Measurements from ENCODE around the gene PLAAT5. TPM values are rescaled to one million over a fixed set of nuclear protein-coding genes. Genes with fewer than 3 reads are reported as not detected.
"Not testable (repeated sequence)": the region's sequence is repeated elsewhere in the genome, so short reads cannot be mapped to it uniquely, and the experiment has no call there.

The PLAAT5 gene
- total RNA-seq, 1 experiment from 2014 or later, result 2.3 TPM

DNA sequence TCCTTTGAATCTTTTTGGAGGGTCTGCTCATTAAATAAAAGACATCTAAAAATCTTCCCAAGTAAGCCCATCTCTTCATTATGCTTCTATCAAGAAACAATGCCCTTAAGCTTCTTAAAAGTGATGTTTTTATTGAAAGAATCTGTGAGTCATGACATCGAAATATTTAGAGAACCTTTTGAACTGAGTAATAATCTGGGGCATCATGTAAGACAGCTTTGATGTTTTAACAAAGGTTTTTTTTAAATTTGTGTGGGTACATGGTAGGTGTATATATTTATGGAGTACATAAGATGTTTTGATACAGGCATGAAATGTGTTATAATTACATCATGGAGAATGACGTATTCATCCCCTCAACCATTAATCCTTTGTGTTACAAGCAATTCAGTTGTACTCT is 46.8 kb downstream of the PLAAT5 start:
- H3K36me3 ChIP-seq (ENCODE audit: control insufficient read depth, insufficient read depth, low read length), result no peaks in the 10 kb centered on the region
- intact Hi-C loops (cut with micrococcal nuclease; ENCODE audit: unreplicated experiment), result no loop called here
- POLR2A ChIA-PET, result no interaction called here
- Mint-ChIP-seq H3K36me3 (ENCODE audit: insufficient read depth, unreplicated experiment) (no peaks in the 10 kb centered on the region), H3K4me1 (ENCODE audit: low read depth, unreplicated experiment) (no peaks in the 10 kb centered on the region), H3K4me3 (ENCODE audit: unreplicated experiment) (no peak overlapping the region), H3K9me3 (ENCODE audit: unreplicated experiment) (peaks cover 10% of the 10 kb centered on the region), H3K27me3 (ENCODE audit: insufficient read depth, unreplicated experiment) (no peaks in the 10 kb centered on the region), H3K27ac (ENCODE audit: unreplicated experiment) (no peak overlapping the region)
- CTCF ChIA-PET, result no interaction called here
- no peaks in the 10 kb centered on the region for H3K27me3 ChIP-seq (replicated peaks; ENCODE audit: control insufficient read depth, insufficient read depth, low read length)
- H3K4me1 ChIP-seq, result no peaks in the 10 kb centered on the region
- H3K9me3 ChIP-seq, result no peaks in the 10 kb centered on the region
- no peak overlapping the region for H3K4me3 ChIP-seq (ENCODE audit: low read depth, low read length)
- TF ChIP-seq, protein P1, sequence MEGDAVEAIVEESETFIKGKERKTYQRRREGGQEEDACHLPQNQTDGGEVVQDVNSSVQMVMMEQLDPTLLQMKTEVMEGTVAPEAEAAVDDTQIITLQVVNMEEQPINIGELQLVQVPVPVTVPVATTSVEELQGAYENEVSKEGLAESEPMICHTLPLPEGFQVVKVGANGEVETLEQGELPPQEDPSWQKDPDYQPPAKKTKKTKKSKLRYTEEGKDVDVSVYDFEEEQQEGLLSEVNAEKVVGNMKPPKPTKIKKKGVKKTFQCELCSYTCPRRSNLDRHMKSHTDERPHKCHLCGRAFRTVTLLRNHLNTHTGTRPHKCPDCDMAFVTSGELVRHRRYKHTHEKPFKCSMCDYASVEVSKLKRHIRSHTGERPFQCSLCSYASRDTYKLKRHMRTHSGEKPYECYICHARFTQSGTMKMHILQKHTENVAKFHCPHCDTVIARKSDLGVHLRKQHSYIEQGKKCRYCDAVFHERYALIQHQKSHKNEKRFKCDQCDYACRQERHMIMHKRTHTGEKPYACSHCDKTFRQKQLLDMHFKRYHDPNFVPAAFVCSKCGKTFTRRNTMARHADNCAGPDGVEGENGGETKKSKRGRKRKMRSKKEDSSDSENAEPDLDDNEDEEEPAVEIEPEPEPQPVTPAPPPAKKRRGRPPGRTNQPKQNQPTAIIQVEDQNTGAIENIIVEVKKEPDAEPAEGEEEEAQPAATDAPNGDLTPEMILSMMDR (IDR thresholded peaks at IDR 0.05; ENCODE audit: insufficient read depth in 1 of 2, low read depth in 1 of 2, low read length in 1 of 2, severe bottlenecking in 1 of 2, unreplicated experiment in 1 of 2), result no peak
- BruUV-seq (replicated peaks), result no TSS peak
- no peak for DNase-seq

DNA sequence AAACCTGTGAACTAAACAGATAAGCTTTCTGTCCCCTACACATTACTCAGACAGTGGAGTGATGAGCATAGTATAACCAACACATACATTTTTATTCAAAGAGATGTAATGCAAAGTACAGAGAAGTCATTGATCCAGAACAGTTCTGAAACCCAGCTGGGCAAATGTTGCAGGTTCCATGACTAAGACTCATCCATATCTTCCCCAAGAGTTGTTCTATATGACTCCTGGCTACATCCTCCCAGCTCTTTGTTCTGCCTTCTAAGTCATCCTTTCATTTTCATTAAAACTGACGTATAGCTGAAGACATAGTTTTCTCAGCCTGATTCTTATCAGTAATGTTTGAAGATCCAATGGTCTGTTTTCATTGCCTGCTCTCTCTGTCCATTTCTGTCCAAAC is 47.3 kb downstream of the PLAAT5 start:
- Histone ChIP-seq H3K27me3 (replicated peaks; ENCODE audit: control insufficient read depth, insufficient read depth, low read length) (no peaks in the 10 kb centered on the region), H3K9me3 (no peaks in the 10 kb centered on the region), H3K4me3 (ENCODE audit: low read depth, low read length) (no peak overlapping the region), H3K4me1 (no peaks in the 10 kb centered on the region), H3K36me3 (ENCODE audit: control insufficient read depth, insufficient read depth, low read length) (no peaks in the 10 kb centered on the region)
- ChIA-PET POLR2A (no interaction called here), CTCF (no interaction called here)
- no TSS peak for BruUV-seq (replicated peaks)
- Mint-ChIP-seq H3K4me3 (ENCODE audit: unreplicated experiment) (no peak overlapping the region), H3K27ac (ENCODE audit: unreplicated experiment) (no peak overlapping the region), H3K27me3 (ENCODE audit: insufficient read depth, unreplicated experiment) (no peaks in the 10 kb centered on the region), H3K4me1 (ENCODE audit: low read depth, unreplicated experiment) (no peaks in the 10 kb centered on the region), H3K36me3 (ENCODE audit: insufficient read depth, unreplicated experiment) (no peaks in the 10 kb centered on the region), H3K9me3 (ENCODE audit: unreplicated experiment) (peaks cover 10% of the 10 kb centered on the region)
- intact Hi-C loops (cut with micrococcal nuclease; ENCODE audit: unreplicated experiment), result no loop called here
- TF ChIP-seq, protein P1 (IDR thresholded peaks at IDR 0.05; ENCODE audit: insufficient read depth in 1 of 2, low read depth in 1 of 2, low read length in 1 of 2, severe bottlenecking in 1 of 2, unreplicated experiment in 1 of 2), result no peak
- no peak for DNase-seq

DNA sequence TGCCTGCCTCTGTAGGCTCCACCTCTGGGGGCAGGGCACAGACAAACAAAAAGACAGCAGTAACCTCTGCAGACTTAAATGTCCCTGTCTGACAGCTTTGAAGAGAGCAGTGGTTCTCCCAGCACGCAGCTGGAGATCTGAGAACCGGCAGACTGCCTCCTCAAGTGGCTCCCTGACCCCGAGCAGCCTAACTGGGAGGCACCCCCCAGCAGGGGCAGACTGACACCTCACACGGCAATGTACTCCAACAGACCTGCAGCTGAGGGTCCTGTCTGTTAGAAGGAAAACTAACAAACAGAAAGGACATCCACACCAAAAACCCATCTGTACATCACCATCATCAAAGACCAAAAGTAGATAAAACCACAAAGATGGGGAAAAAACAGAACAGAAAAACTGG is 55.1 kb downstream of the PLAAT5 start:
- peak overlapping the region; percentile 95 for H3K27ac Mint-ChIP-seq (ENCODE audit: unreplicated experiment)
- H3K4me3 ChIP-seq (ENCODE audit: low read depth, low read length), result peak overlapping the region; percentile 7; the same call in 1 of the 2 replicates
- CTCF ChIA-PET; H3K9me3 ChIP-seq; H3K36me3 Mint-ChIP-seq (ENCODE audit: insufficient read depth, unreplicated experiment); H3K36me3 ChIP-seq (ENCODE audit: control insufficient read depth, insufficient read depth, low read length); H3K4me1 ChIP-seq; H3K27me3 ChIP-seq (replicated peaks; ENCODE audit: control insufficient read depth, insufficient read depth, low read length); H3K27me3 Mint-ChIP-seq (ENCODE audit: insufficient read depth, unreplicated experiment); intact Hi-C loops (cut with micrococcal nuclease; ENCODE audit: unreplicated experiment); POLR2A ChIA-PET: not testable (repeated sequence)
- H3K4me1 Mint-ChIP-seq (ENCODE audit: low read depth, unreplicated experiment), result peaks cover 20% of the 10 kb centered on the region
- peaks cover 25% of the 10 kb centered on the region for H3K9me3 Mint-ChIP-seq (ENCODE audit: unreplicated experiment)
- peak in 1 of 2 experiments; percentile 25 for DNase-seq
- H3K4me3 Mint-ChIP-seq (ENCODE audit: unreplicated experiment), result peak overlapping the region; percentile 91
- TSS peak; percentile 41 for BruUV-seq (replicated peaks)

DNA sequence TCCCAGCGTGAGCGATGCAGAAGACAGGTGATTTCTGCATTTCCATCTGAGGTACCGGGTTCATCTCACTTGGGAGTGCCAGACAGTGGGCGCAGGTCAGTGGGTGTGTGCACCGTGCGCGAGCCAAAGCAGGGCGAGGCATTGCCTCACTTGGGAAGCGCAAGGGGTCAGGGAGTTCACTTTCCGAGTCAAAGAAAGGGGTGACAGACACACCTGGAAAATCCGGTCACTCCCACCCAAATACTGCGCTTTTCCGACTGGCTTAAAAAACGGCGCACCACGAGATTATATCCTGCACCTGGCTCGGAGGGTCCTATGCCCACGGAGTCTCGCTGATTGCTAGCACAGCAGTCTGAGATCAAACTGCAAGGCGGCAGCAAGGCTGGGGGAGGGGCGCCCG is 55.6 kb downstream of the PLAAT5 start:
- DNase-seq, result peak; percentile 54 to 74
- H3K4me1 Mint-ChIP-seq (ENCODE audit: low read depth, unreplicated experiment), result peaks cover 20% of the 10 kb centered on the region
- intact Hi-C loops (cut with micrococcal nuclease; ENCODE audit: unreplicated experiment); CTCF ChIA-PET; H3K27me3 ChIP-seq (replicated peaks; ENCODE audit: control insufficient read depth, insufficient read depth, low read length); H3K36me3 ChIP-seq (ENCODE audit: control insufficient read depth, insufficient read depth, low read length); H3K27me3 Mint-ChIP-seq (ENCODE audit: insufficient read depth, unreplicated experiment); H3K36me3 Mint-ChIP-seq (ENCODE audit: insufficient read depth, unreplicated experiment); POLR2A ChIA-PET; BruUV-seq (replicated peaks); H3K4me1 ChIP-seq: not testable (repeated sequence)
- H3K4me3 Mint-ChIP-seq (ENCODE audit: unreplicated experiment), result peak overlapping the region; percentile 91
- H3K4me3 ChIP-seq (ENCODE audit: low read depth, low read length), result peak overlapping the region; percentile 47
- peak overlapping the region; percentile 95 for H3K27ac Mint-ChIP-seq (ENCODE audit: unreplicated experiment)
- H3K9me3 ChIP-seq, result peaks cover 11% of the 10 kb centered on the region
- peaks cover 26% of the 10 kb centered on the region for H3K9me3 Mint-ChIP-seq (ENCODE audit: unreplicated experiment)

DNA sequence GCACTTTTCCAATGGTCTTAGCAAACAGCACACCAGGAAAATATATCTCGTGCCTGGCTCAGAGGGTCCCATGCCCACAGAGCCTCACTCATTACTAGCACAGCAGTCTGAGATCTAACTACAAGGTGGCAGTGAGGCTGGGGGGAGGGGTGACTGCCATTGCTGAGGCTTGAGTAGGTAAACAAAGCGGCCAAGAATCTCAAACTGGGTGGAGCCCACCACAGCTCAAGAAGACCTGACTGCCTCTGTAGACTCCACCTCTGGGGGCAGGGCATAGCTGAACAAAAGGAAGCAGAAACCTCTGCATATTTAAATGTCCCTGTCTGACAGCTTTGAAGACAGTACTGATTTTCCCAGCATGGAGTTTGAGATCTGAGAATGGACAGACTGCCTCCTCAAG is 60.2 kb downstream of the PLAAT5 start:
- H3K4me1 ChIP-seq; H3K4me3 ChIP-seq (ENCODE audit: low read depth, low read length); H3K27me3 ChIP-seq (replicated peaks; ENCODE audit: control insufficient read depth, insufficient read depth, low read length); intact Hi-C loops (cut with micrococcal nuclease; ENCODE audit: unreplicated experiment); H3K27me3 Mint-ChIP-seq (ENCODE audit: insufficient read depth, unreplicated experiment); H3K36me3 Mint-ChIP-seq (ENCODE audit: insufficient read depth, unreplicated experiment); CTCF ChIA-PET; BruUV-seq (replicated peaks); H3K4me3 Mint-ChIP-seq (ENCODE audit: unreplicated experiment); H3K27ac Mint-ChIP-seq (ENCODE audit: unreplicated experiment); H3K36me3 ChIP-seq (ENCODE audit: control insufficient read depth, insufficient read depth, low read length); POLR2A ChIA-PET: not testable (repeated sequence)
- DNase-seq, result peak in 1 of 2 experiments; percentile 39
- H3K9me3 Mint-ChIP-seq (ENCODE audit: unreplicated experiment), result peaks cover 41% of the 10 kb centered on the region
- peaks cover 20% of the 10 kb centered on the region for H3K4me1 Mint-ChIP-seq (ENCODE audit: low read depth, unreplicated experiment)
- H3K9me3 ChIP-seq, result peaks cover 28% of the 10 kb centered on the region
